H1 (cell line): Measurements from ENCODE around the gene KLHDC4. TPM values are rescaled to one million over a fixed set of nuclear protein-coding genes. Genes with fewer than 3 reads are reported as not detected.

Source experiments
- CTCF ChIA-PET: fragments of 300-600 bp; sonication (Branson Sonifier 250); formaldehyde crosslinking; loops from one replicate; lab custom pipeline; 2021; ENCODE audit not compliant: partially characterized antibody; lab: Charles Lee
- POLR2A ChIA-PET: fragments of 300-600 bp; sonication (Branson Sonifier 250); formaldehyde crosslinking; loops from one replicate; lab custom pipeline; 2021; ENCODE audit warnings: inconsistent platforms; ENCODE audit not compliant: partially characterized antibody; lab: Charles Lee
- DNase-seq, 2 experiments: peaks; one replicate each; pipeline versions ENCODE4 v3.0.0 to v3.0.0-alpha.2; 2010 to 2022; ENCODE audit warnings: low spot score in 2 of 2, low read depth in 1 of 2, mixed read lengths in 1 of 2
- FAIRE-seq: peaks from 2 replicates; lab custom pipeline; 2011; peaks lifted over from hg19 to GRCh38; lab: Jason Lieb, UNC
- H2AFZ ChIP-seq: 2 replicates; pipeline ENCODE4 v1.8.1; 2012; ENCODE audit warnings: low read length, inconsistent platforms
- H2AK5ac ChIP-seq: 2 replicates; pipeline ENCODE4 v1.6.1; 2013; ENCODE audit warnings: low read depth, low read length
- H2BK120ac ChIP-seq: replicated peaks from 2 replicates; pipeline ENCODE3; 2013; ENCODE audit warnings: low read depth, low read length, inconsistent platforms
- H2BK12ac ChIP-seq: 2 replicates; pipeline ENCODE4 v1.6.1; 2013; ENCODE audit warnings: low read depth, low read length
- H2BK15ac ChIP-seq: 2 replicates; pipeline ENCODE4 v1.6.1; 2013; ENCODE audit warnings: low read length
- H2BK20ac ChIP-seq: 2 replicates; pipeline ENCODE4 v1.6.1; 2013; ENCODE audit warnings: low read length
- H2BK5ac ChIP-seq: 2 replicates; pipeline ENCODE4 v1.6.1; 2013; ENCODE audit warnings: low read depth, low read length
- H3K14ac ChIP-seq: 2 replicates; pipeline ENCODE4 v1.6.1; 2013; ENCODE audit warnings: inconsistent platforms; ENCODE audit not compliant: insufficient read length
- H3K18ac ChIP-seq: 2 replicates; pipeline ENCODE4 v1.6.1; 2013; ENCODE audit warnings: low read length; ENCODE audit errors: extremely low read depth
- H3K23ac ChIP-seq: 2 replicates; pipeline ENCODE4 v1.6.1; 2013; ENCODE audit warnings: inconsistent platforms; ENCODE audit not compliant: insufficient read length
- H3K23me2 ChIP-seq: 2 replicates; pipeline ENCODE4 v1.6.1; 2013; ENCODE audit warnings: low read depth, low read length
- H3K27ac ChIP-seq: 2 replicates; pipeline ENCODE4 v1.6.1; 2011; ENCODE audit warnings: low read depth, low read length, inconsistent platforms
- H3K27me3 ChIP-seq, 4 experiments: replicated peaks in 1 of 4; 1 replicate in 1 of 4; 2 replicates in 3 of 4; pipeline versions ENCODE4 v1.6.1 to v1.8.1; 2011 to 2013; ENCODE audit warnings: low read length in 3 of 4, mild to moderate bottlenecking in 3 of 4, inconsistent platforms in 2 of 4, mixed read lengths in 2 of 4, moderate library complexity in 1 of 4; ENCODE audit not compliant: control insufficient read depth in 3 of 4, insufficient read depth in 3 of 4; ENCODE audit errors: extremely low read depth in 1 of 4
- H3K36me3 ChIP-seq, 4 experiments: 2 replicates each; pipeline versions ENCODE4 v1.6.1 to v1.8.1; 2011 to 2013; ENCODE audit warnings: mild to moderate bottlenecking in 4 of 4, low read length in 3 of 4, moderate library complexity in 2 of 4, control low read depth in 1 of 4, inconsistent platforms in 1 of 4; ENCODE audit not compliant: insufficient read depth in 4 of 4, control insufficient read depth in 2 of 4
- H3K4ac ChIP-seq: replicated peaks from 2 replicates; pipeline ENCODE3; 2013; ENCODE audit warnings: low read length, low read depth, mixed read lengths, inconsistent platforms; ENCODE audit not compliant: insufficient read length
- H3K4me1 ChIP-seq, 4 experiments: replicated peaks in 1 of 4; 1 replicate in 1 of 4; 2 replicates in 3 of 4; pipeline versions ENCODE4 v1.6.1 to v1.8.1; 2011 to 2013; ENCODE audit warnings: low read length in 3 of 4, inconsistent platforms in 2 of 4, mixed read lengths in 1 of 4; ENCODE audit not compliant: insufficient read depth in 4 of 4, control insufficient read depth in 3 of 4
- H3K4me2 ChIP-seq, 2 experiments: 2 replicates each; pipeline versions ENCODE4 v1.6.1 to v1.8.1; 2011 to 2013; ENCODE audit warnings: low read depth in 2 of 2, low read length in 2 of 2, control low read depth in 1 of 2, inconsistent platforms in 1 of 2, mild to moderate bottlenecking in 1 of 2; ENCODE audit not compliant: insufficient read depth in 1 of 2
- H3K4me3 ChIP-seq, 4 experiments: fragments of 200-600, 300-600 bp in 1 of 4; sonication (generic), shearing (Covaris generic), sonication (Bioruptor Twin) in 1 of 4; 2 replicates each; pipeline versions ENCODE4 v1.5.1 to v1.8.1; 2011 to 2016; ENCODE audit warnings: low read length in 4 of 4, low read depth in 3 of 4, control low read depth in 2 of 4, inconsistent platforms in 2 of 4, mild to moderate bottlenecking in 2 of 4, mixed read lengths in 1 of 4, moderate library complexity in 1 of 4; ENCODE audit not compliant: insufficient read depth in 2 of 4; ENCODE audit errors: extremely low read depth in 1 of 4
- H3K56ac ChIP-seq: replicated peaks from 2 replicates; pipeline ENCODE3; 2013; ENCODE audit warnings: low read depth, mild to moderate bottlenecking, mixed read lengths, low read length, inconsistent platforms; ENCODE audit not compliant: insufficient read length
- H3K79me1 ChIP-seq: 2 replicates; pipeline ENCODE4 v1.6.1; 2013; ENCODE audit warnings: low read depth, low read length, control low read depth
- H3K79me2 ChIP-seq, 2 experiments: 2 replicates each; pipeline versions ENCODE4 v1.6.1 to v1.8.1; 2012 to 2013; ENCODE audit warnings: low read length in 2 of 2, mild to moderate bottlenecking in 2 of 2, inconsistent platforms in 1 of 2; ENCODE audit not compliant: insufficient read depth in 2 of 2, control insufficient read depth in 1 of 2
- H3K9ac ChIP-seq, 4 experiments: replicated peaks in 1 of 4; 1 replicate in 1 of 4; 2 replicates in 3 of 4; pipeline versions ENCODE4 v1.6.1 to v1.8.1; 2011 to 2013; ENCODE audit warnings: low read depth in 3 of 4, low read length in 3 of 4, control low read depth in 2 of 4, mild to moderate bottlenecking in 2 of 4, moderate library complexity in 2 of 4, inconsistent platforms in 1 of 4; ENCODE audit errors: extremely low read depth in 1 of 4
- H3K9me3 ChIP-seq, 2 experiments: 2 replicates each; pipeline versions ENCODE4 v1.6.1 to v1.8.1; 2012 to 2013; ENCODE audit warnings: mild to moderate bottlenecking in 2 of 2, moderate library complexity in 2 of 2, control low read depth in 1 of 2, inconsistent platforms in 1 of 2, low read depth in 1 of 2, low read length in 1 of 2, mixed read lengths in 1 of 2; ENCODE audit not compliant: insufficient read depth in 2 of 2
- H4K20me1 ChIP-seq, 2 experiments: replicated peaks in 1 of 2; 2 replicates each; pipeline versions ENCODE3 to v1.8.1; 2011 to 2013; ENCODE audit warnings: inconsistent platforms in 2 of 2, low read length in 2 of 2, mild to moderate bottlenecking in 1 of 2; ENCODE audit not compliant: insufficient read depth in 2 of 2, control insufficient read depth in 1 of 2
- H4K5ac ChIP-seq: 2 replicates; pipeline ENCODE4 v1.6.1; 2013; ENCODE audit warnings: low read length, low read depth, mixed read lengths, inconsistent platforms; ENCODE audit not compliant: insufficient read length
- H4K8ac ChIP-seq: 2 replicates; pipeline ENCODE4 v1.8.0; 2013; ENCODE audit warnings: mild to moderate bottlenecking, moderate library complexity, low read length, inconsistent platforms; ENCODE audit not compliant: insufficient read depth; ENCODE audit errors: extremely low read depth
- H4K91ac ChIP-seq: replicated peaks from 2 replicates; pipeline ENCODE3; 2013; ENCODE audit warnings: low read length, mixed read lengths, inconsistent platforms; ENCODE audit not compliant: insufficient read length
- BRCA1 ChIP-seq: IDR thresholded peaks from 2 replicates; pipeline ENCODE4 v1.6.1; 2012; ENCODE audit warnings: low read depth, low read length, improper control_type of control experiment
- EGR1 ChIP-seq: IDR thresholded peaks from 2 replicates; pipeline ENCODE4 v1.6.1; 2011; ENCODE audit warnings: low read depth, low read length, borderline replicate concordance
- EP300 ChIP-seq, 2 experiments: IDR thresholded peaks; 1 replicate in 1 of 2; 2 replicates in 1 of 2; pipeline ENCODE4 v1.6.1; 2011 to 2012; ENCODE audit warnings: low read depth in 2 of 2, low read length in 2 of 2, mild to moderate bottlenecking in 2 of 2, borderline replicate concordance in 1 of 2, inconsistent platforms in 1 of 2, moderate library complexity in 1 of 2
- GABPA ChIP-seq: IDR thresholded peaks from 2 replicates; pipeline ENCODE4 v1.6.1; 2011; ENCODE audit warnings: mild to moderate bottlenecking, low read length, moderate library complexity, borderline replicate concordance; ENCODE audit not compliant: insufficient read depth
- RAD21 ChIP-seq, 2 experiments: IDR thresholded peaks in 1 of 2; conservative IDR thresholded peaks in 1 of 2; 2 replicates each; pipeline ENCODE4 v1.6.1; 2011; ENCODE audit warnings: low read depth in 2 of 2, low read length in 2 of 2, improper control_type of control experiment in 1 of 2, inconsistent platforms in 1 of 2, mild to moderate bottlenecking in 1 of 2, moderate library complexity in 1 of 2
- RBBP5 ChIP-seq: IDR thresholded peaks from 2 replicates; pipeline ENCODE4 v1.7.1; 2012; ENCODE audit warnings: low read depth, mild to moderate bottlenecking, inconsistent platforms, low read length, moderate library complexity, borderline replicate concordance
- SAP30 ChIP-seq: fragments of 300-600 bp; sonication (generic); IDR thresholded peaks from 2 replicates; pipeline ENCODE4 v1.7.1; 2012; ENCODE audit warnings: low read length, moderate library complexity, mild to moderate bottlenecking, inconsistent platforms; ENCODE audit not compliant: insufficient read depth, insufficient replicate concordance
- SIRT6 ChIP-seq: IDR thresholded peaks from one replicate; pipeline ENCODE4 v1.7.1; 2012; ENCODE audit warnings: low read length, inconsistent platforms
- SIX5 ChIP-seq: IDR thresholded peaks from 2 replicates; pipeline ENCODE4 v1.6.1; 2011; ENCODE audit warnings: mild to moderate bottlenecking, low read depth, low read length
- SP4 ChIP-seq: IDR thresholded peaks from 2 replicates; pipeline ENCODE4 v1.6.1; 2012; ENCODE audit warnings: low read length, inconsistent platforms
- TCF12 ChIP-seq: IDR thresholded peaks from 2 replicates; pipeline ENCODE4 v1.6.1; 2011; ENCODE audit warnings: low read depth, mild to moderate bottlenecking, low read length
- ZNF274 ChIP-seq: IDR thresholded peaks from 2 replicates; pipeline ENCODE4 v1.7.0; 2012; ENCODE audit warnings: low read length, borderline replicate concordance; ENCODE audit errors: extremely low read depth
- WGBS, 2 experiments: shearing (Covaris generic) in 1 of 2; methylation state at CpG; one replicate each; pipeline versions ENCODE4 v1.1.6 to v1.1.7; 2013 to 2015; ENCODE audit warnings: low lambda C conversion rate in 2 of 2, mixed read lengths in 2 of 2, inconsistent platforms in 1 of 2, low coverage in 1 of 2, missing lambda C conversion rate in 1 of 2; ENCODE audit not compliant: insufficient replicate concordance in 2 of 2, insufficient coverage in 1 of 2, insufficient read length in 1 of 2; ENCODE audit errors: extremely low coverage in 1 of 2, missing lambda C conversion rate in 1 of 2; 5-methylcytosine and 5-hydroxymethylcytosine counted together
- polyA plus RNA-seq, 7 experiments: library from polyadenylated mRNA; depleted of rRNA in 3 of 7; stranded (reverse) in 5 of 7; unstranded in 2 of 7; fragments of >200 nt in 5 of 7; fragments of 200-250 nt in 2 of 7; gene quantifications; 1 replicate in 5 of 7; 2 replicates in 1 of 7; 4 replicates in 1 of 7; pipeline versions ENCODE4 v1.2.1 to v1.2.3, GENCODE V29; 2011 to 2013; ENCODE audit warnings: missing spikeins in 2 of 7, mixed read lengths in 2 of 7
- total RNA-seq: library from RNA; stranded (reverse); fragmentation: NEBNext Ultra II Directional; extraction: Animal tissue kit (Norgen Biotek cat#: 25700); gene quantifications from 2 replicates; pipeline ENCODE4 v1.2.1, GENCODE V29; 2021
- TF ChIP-seq, protein P1 (sequence below): IDR thresholded peaks from 2 replicates; pipeline ENCODE4 v1.6.1; 2012; ENCODE audit warnings: inconsistent platforms

KLHDC4 gene
- total and polyA plus RNA-seq, 2 of the 8 experiments (the other 6 are each of a cell fraction or from before 2014, with no cell fraction given) = 23.7 to 63.9 TPM

DNA sequence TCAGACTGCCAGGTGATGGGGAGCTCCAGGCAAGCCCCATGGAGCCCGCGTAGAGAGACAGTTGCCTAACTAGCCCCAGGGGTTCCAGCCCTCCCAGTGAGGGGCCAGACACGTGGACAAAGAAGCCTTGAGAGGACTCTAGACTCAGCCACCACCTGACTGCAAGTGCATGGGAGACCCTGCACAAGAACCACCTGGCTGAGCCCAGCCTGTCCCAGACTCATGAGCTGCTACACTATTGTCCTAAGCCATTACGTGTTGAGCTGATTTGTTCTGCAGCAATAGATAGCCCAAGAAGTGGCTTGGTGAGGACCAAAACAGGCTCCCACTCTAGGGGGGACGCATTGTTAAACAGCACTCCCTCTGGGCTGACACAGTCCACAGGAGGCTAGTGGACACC is 37.6 kb upstream of the KLHDC4 start:
- 0 out of 2 replicates have a peak overlapping the region, but pooled peaks have one; percentile 17 for H2BK12ac ChIP-seq
- no peak overlapping the region for H4K5ac ChIP-seq
- H3K27me3 ChIP-seq = no peaks in the 10 kb centered on the region
- 86% methylated on average over 5 of the region's 5 CpGs; no CpG with 5 or more reads in 1 of the 2 experiments for WGBS, 2 experiments
- no peak overlapping the region for H3K18ac ChIP-seq
- H3K79me2 ChIP-seq = no peaks in the 10 kb centered on the region
- POLR2A ChIA-PET = interaction anchor here (0.7 to 1.5 kb wide), 6 partner anchors 9 to 24 kb away, joined by 3 to 5 read pairs (median 3); no protein-coding TSS in a partner anchor
- H3K79me1 ChIP-seq = no peaks in the 10 kb centered on the region
- H3K36me3 ChIP-seq = no peaks in the 10 kb centered on the region
- no peak overlapping the region for H2AFZ ChIP-seq
- no peak overlapping the region for H3K27ac ChIP-seq
- H3K4me1 ChIP-seq = peaks cover 0 to 14% (median 0%) of the 10 kb centered on the region in 4 experiments; a peak in 2 of 7 replicates
- H2BK20ac ChIP-seq = no peak overlapping the region
- DNase-seq (no peak), FAIRE-seq (no peak)
- no peaks in the 10 kb centered on the region for H3K9me3 ChIP-seq
- no peak overlapping the region for H3K4me3 ChIP-seq
- no peak overlapping the region for H3K4me2 ChIP-seq
- no peak overlapping the region for H3K14ac ChIP-seq
- CTCF ChIA-PET = interaction anchor here (1.1 to 2.0 kb wide), 6 partner anchors 11 to 35 kb away, joined by 3 to 14 read pairs (median 5); no protein-coding TSS in a partner anchor
- no peak overlapping the region for H3K23ac ChIP-seq
- H3K56ac ChIP-seq = no peak overlapping the region
- H3K9ac ChIP-seq = no peak overlapping the region
- H2BK15ac ChIP-seq = no peak overlapping the region
- TF ChIP-seq SIRT6 = no peak
- no peak for TF ChIP-seq SP4
- TF ChIP-seq RAD21 (IDR thresholded peaks at IDR 0.05 in 1 of 2, conservative IDR thresholded peaks at IDR 0.05 in 1 of 2; ENCODE audit: low read depth in 2 of 2, low read length in 2 of 2) = no peak
- no peak for TF ChIP-seq SIX5
- TF ChIP-seq GABPA = no peak
- TF ChIP-seq SAP30 = no peak
- TF ChIP-seq RBBP5 = no peak
- TF ChIP-seq BRCA1 = no peak
- no peak for TF ChIP-seq EGR1
- TF ChIP-seq EP300 (IDR thresholded peaks at IDR 0.05; ENCODE audit: borderline replicate concordance in 1 of 2, low read depth in 2 of 2, low read length in 2 of 2) = no peak
- no peak for TF ChIP-seq ZNF274
- TF ChIP-seq, protein P1, sequence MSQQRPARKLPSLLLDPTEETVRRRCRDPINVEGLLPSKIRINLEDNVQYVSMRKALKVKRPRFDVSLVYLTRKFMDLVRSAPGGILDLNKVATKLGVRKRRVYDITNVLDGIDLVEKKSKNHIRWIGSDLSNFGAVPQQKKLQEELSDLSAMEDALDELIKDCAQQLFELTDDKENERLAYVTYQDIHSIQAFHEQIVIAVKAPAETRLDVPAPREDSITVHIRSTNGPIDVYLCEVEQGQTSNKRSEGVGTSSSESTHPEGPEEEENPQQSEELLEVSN = no peak
- TF ChIP-seq TCF12 = no peak
- H4K20me1 ChIP-seq = no peaks in the 10 kb centered on the region
- no peak overlapping the region for H2BK120ac ChIP-seq
- H4K8ac ChIP-seq = no peak overlapping the region
- H3K4ac ChIP-seq = no peak overlapping the region
- H4K91ac ChIP-seq = no peak overlapping the region
- H2AK5ac ChIP-seq = no peak overlapping the region
- H3K23me2 ChIP-seq = no peaks in the 10 kb centered on the region
- H2BK5ac ChIP-seq = no peak overlapping the region
